Daoy (cell line): ENCODE measurements around the gene CRELD2. TPM values are rescaled to one million over a fixed set of nuclear protein-coding genes. Genes with fewer than 3 reads are reported as not detected.

ENCODE experiments used
- DNase-seq: peaks from one replicate; pipeline ENCODE4 v3.0.0-alpha.2; 2015; ENCODE audit warnings: low read depth
- total RNA-seq: library from RNA; depleted of rRNA; stranded (reverse); fragments of >200 nt; shearing (Covaris generic); gene quantifications from 2 replicates; pipeline ENCODE4 v1.2.3, GENCODE V29; 2014

CRELD2 gene
- total RNA-seq, 1 experiment from 2014 or later = 59.4 TPM

DNA sequence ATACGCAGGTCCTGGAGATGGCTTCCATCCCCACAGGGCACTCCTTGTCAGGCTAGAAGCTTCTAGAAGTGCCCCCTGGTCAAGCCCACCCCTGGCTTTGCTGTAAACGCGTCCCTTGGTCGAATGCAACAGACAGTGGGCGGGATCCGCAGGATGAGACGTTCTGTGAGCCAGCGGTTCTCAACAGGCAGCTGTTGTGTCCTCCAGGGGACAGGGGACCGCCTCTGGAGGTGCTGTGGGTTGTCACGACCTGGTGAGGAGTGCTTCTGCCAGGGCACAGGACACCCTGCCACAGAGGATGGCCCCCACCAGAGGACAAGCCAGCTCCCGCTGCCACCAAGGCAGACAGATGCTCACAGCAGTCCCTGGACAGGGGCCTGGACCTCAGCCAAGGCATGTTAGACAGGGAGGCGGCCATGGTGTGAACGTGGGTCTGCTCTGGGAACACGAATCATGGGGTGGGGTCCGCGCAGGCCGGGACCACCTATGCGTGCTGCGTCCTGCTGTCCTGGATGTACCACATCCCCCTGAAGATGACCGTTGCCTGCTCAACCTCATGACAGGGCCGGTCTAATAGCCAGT, 11.7 kb downstream of the CRELD2 start:
- DNase-seq = no peak

DNA sequence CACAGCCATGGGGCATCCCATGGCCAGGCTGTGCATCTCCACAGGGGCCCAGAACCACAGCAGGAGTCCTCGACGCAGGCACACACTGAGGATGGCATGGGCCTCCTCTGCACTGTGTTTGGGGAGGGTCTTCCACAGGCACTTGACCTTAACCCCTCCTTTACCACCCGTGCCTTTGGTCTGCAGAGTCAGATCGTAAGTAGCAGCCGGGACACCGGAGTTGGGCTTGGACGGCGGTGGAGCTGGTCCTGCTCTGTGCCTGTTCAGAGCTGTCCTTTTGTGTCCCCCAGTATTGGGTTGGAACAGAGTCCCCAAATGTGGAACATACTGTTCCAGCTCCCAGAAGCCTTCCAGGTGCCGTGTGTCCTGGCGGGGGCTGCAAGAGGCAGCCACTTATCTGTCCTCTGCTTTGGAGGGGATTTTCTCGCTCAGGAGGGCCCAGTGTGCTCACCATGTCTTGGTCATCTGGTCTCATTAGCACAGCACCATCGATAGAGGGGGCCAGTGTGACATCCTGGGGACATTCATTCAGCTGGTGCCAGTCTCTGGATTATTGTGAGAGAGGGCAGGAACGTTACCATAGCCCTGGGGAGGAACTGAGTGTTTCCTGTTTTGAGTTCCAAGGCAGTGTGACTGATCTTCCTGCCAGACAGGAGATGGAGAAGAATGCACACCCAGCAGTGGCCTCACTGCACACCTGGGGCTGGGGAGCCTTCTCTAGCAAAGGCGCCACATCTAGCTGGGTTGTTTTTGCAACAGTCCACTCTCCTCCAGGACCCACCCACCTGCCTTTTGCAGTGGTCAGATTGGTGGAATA, 12.4 kb downstream of the CRELD2 start:
- DNase-seq = peak; percentile 79

DNA sequence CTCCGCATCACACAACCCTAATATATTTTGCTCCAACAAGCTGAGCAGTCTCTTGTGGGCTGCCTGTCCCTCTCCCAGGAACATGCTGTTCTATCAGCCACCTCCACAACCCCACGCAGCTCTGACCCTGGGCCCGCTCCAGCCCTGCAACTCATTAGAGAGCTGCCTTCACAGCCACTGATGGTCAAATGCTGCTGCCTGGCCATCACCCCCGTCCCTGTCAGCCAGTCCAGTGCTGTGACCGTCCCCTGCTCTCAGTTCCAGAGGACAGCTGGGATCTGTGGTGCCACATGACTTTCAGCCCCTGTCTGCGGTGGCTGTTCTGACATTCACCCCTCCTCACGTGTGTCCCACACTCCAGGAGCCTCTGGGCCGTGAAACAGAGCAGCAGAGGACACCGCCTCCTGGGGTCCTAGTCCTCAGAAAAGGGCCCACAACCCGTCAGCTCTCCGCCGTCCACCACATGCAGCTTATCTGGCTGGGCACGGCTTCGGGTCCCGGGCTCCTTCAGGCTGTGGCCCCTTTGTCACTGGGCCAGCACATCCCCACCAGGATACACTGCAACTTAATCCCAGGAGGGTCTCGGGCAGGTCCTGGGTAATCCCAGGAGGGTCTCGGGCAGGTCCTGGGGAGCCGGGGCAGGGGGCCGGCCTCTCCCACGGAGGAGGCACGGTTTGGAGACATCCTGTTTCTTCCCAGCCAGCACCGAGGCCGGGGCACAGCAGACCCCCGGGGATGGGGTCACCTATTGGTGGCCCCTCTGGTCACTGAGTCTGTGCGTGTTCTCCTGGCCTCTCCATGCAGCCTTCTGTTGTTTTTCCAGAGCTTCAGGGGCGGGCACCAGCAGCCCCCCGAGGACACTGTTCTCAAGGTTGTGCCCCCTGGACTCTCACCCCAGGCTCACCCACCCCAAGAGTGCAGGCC, 15.1 kb downstream of the CRELD2 start:
- no peak for DNase-seq

DNA sequence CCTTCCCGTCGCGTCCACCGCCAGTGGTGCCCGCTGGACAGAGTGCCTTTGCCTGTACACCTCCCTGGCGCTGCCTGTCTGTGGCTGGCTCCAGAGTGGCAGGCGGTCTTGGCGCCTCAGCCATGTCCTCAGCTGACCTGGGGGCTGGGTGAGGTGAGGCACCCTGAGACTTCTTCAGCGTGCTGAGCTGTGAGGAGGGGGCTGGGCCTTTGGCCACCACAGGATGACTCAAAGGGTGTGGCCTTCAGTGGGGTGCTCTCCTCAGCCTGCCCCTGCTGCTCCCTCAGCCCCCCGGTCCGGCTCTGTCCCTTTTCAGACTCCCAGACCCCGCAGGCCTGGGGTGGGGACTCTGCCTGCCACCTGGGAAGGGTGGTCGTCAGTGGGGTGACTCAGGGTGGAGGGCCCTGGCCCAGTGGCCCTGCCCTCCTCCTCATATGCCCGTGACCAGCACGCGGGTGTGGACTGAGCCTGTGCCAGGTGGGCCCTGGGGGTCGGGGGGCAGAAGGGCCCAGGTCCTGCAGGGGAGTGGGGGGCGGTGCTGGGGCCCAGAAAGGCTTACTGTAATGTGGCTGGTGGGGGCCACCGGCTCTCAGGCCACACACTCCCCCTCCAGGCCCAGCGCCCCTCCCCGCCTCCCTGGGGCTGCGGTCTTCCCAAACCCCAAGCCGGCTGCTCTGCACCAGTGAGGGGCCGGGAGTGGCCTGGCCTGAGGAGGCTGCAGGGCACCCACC, 15.9 kb downstream of the CRELD2 start:
- peak; percentile 66 for DNase-seq

DNA sequence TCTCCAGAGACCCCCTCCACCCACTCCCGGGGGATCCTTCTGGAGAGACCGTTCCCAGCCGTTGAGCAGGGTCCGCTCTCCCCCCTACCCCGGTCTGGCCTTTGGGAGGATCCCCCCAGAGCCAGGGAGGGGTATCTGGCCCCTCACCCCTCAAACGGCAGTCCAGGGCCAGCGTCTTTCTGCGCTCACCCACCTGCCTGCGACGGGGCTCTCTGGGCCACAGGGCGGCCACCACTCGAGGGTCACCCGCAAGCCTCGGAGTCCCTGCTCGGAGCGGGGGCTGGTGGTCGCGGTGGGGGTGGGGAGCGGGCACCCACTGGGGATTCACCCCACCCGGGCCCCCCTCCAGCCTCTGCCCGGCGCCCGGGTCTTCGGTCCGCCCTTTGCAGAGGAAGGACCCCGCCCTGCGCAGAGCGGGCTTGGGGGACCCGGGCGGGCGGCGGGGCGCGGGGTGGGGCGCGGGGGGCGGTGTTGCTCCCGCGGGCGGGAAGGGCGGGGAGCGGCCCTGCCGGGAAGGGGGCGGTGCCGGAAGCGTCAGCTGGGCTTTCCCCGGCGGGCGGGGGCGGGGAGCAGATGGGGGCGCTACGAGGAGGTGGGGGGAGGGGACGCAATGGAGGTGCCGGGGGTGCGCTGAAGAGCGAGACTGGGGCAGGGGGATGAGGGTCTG, 16.6 kb downstream of the CRELD2 start:
- DNase-seq = peak; percentile 62

DNA sequence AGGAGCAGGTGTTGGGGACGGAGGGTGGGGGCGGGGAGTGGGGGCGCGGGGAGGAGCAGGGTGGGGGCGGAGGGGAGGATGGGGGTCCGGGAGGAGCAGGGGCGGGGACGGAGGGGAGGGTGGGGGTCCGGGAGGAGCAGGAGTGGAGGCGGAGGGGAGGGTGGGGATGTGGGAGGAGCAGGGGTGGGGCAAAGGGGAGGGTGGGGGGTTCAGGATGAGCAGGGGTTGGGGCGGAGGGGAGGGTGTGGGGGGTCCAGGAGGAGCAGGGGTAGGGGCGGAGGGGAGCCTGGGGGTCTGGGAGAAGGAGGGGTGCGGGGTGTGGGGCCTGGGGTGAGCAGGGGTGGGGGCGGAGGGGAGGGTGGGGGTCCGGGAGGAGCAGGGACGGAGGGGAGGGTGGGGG, 17.1 kb downstream of the CRELD2 start:
- DNase-seq = no peak

DNA sequence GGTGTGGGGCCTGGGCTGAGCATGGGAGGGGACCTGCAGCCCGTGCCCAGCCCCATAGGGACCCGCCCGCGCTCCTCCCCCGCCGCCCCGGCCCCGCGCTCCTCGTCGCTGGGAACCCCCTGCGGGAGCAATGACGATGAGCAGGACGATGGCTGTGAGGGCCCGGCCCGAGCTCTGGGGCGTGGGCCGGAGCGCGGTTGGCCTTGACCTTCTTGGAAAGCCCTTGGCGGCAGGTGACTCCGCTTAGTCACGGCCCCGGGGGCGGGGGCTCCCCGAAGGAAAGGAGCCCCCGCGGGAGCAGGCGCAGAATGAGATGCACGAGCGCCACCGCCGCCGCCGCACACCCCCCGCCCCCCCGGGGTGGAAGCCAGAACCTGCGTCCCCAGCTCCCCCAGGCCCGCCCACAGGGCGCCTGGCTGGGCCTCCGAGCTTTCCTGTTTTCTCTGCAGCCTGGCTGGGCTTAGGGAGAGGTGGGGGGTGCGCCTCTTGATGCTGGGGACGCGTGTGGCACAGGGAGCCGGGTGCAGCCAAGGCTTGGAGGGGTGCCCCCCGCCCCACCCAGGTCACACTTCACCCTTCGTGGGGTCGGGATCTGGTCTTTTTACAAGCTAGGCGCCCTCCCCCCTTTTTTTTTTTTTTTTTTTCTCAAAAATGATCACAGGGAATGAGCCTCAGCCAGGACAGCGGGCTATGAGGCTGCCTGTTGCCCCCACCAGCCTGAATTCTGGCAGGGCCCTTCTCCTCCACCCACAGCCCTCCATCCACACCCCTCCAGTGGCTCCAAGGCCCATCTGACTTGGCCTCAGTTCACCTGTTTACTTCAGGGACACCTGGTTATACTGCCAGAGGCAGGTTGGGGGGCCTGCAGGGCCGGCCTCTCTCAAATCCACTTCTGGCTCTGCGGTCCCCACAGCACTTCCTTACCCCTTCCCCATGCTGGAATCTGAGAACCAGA, 17.9 kb downstream of the CRELD2 start:
- peak; percentile 78 for DNase-seq

DNA sequence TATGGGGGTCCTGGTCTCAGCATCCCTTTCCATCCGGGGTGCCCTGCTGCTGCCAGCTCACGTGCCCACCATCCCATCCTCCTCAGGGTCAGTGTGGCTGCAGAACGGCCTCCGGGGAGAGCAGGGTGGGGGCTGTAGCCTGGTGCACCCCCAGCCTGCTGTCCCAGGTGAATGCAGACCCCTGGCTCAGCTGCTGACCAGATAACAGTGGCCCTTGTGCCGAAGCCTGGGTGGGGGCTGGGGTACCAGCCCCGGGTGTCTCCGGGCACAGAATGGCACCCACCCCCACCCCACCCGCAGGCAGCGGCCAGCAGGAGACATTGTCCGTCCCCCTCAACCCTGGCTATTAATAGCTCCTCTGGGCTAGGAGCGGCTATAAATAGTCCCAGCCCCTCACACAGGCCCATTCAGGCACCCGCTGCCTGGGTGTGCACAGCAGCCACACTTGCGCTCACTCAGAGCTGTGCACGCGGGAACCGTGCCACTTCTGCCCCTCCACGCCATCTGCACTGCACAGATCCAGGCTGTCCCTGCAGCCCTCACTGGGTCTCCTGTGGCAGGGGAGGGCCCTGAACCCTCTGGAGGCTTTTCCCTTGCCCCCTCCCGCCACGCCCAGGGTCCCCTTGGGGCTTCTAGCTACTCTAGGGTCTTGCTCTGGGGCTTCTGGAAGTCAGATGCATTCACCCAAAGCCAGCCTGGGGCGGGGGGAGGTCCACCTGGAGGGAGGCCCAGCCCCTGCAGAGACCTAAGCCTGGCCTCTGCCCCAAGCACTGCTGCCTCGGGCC, 18.7 kb downstream of the CRELD2 start:
- DNase-seq = no peak

DNA sequence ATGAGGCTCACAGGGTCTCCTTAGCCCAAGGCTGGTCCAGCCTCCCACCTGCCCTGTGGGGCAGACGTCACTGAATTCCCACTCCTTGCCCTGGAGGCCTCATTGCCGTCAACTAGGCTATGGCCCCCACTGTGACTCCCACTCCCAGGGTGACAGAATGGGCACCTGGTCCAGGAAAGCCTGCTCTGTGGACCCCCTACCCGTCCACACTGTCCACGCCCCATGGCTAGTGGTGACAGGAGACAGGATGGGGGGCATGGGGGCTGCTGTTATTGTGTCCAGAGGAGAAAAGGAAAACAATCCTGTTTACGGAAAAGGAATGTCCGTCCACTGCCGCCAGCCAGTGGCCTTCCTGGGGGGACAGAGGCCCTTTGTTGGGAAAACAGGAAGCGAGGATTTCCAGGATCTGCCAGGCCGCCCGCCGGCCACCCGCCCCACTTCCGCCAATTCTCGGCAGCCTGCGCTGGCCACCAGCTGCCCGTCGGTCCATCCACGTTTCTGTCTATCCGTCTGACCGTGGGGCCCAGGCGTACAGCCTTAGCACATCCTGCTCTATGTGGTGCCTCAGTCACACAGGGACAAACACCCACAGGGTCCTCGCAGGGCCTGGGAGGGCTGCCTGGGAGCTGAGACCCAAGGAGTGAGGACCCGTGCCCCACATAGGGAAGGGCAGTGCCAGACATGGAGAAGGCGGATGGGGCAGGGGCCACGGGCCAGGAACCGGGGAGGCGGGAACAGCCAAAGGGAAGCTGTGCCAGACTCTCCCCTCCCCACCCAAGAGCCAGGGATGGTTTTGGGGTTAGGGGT, 19.5 kb downstream of the CRELD2 start:
- DNase-seq = no peak

DNA sequence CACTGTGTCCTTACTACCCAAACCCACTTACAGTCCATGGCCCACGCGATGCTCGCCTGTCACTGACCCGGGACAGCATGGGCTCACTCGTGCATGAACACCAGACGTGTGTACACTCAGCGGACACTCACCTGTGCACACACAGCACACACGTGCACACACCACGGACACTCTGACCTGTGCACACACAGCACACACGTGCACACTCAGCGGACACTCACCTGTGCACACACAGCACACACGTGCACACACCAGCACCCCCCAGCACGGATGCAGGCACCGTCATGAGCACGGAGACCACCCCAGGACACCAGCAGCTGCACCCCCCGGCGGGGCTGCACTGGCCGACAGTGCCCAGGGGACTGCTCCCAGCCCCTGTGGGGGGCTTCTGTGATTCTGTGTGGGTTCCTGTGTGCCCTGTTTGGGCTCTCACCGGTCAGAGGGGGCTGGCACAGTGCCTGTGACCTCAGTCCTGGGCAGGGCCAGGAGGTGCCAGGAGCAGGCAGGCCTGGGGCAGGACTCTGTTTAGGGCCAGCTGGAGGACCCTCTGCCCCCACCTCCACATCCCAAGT, 20.2 kb downstream of the CRELD2 start:
- no peak for DNase-seq

DNA sequence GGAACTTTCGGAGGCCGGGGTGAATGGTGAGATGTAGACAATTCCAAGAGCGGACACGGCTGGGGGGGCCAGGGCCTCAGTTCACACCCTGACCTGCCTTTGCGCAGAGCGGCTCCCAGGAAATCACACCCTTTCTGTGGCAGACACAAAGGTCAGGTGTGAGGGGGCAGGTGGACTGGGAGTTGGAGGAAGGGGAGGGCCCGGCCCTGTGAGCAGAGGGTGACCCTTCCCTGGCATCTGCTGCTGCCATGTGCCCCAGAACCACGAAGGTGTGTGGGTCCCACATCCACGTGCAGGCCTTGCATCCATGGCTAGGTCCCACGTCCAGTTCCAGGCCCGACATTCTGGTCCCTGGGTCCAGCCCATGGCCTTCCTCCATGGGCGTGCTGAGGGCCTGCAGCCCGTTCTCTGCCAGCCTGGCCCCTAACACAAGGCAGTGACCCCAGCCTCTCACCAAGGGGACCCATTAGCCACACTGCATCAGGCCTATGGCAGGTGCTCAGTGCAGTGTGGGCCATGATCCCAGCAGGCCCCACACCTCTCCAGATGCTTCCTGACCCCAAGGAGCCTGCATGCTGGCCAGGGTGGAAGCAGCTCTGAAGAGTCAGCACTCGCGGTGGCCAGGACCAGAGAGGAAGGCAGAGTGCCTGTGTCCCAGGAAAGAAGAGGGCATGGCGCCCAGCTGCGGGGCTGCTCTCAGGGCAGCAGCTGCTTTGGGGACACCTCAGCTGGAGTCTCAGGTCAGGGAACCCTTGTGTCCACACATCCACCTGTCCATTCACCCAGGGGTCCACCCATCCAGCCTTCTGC, 23.3 kb downstream of the CRELD2 start:
- DNase-seq = no peak

DNA sequence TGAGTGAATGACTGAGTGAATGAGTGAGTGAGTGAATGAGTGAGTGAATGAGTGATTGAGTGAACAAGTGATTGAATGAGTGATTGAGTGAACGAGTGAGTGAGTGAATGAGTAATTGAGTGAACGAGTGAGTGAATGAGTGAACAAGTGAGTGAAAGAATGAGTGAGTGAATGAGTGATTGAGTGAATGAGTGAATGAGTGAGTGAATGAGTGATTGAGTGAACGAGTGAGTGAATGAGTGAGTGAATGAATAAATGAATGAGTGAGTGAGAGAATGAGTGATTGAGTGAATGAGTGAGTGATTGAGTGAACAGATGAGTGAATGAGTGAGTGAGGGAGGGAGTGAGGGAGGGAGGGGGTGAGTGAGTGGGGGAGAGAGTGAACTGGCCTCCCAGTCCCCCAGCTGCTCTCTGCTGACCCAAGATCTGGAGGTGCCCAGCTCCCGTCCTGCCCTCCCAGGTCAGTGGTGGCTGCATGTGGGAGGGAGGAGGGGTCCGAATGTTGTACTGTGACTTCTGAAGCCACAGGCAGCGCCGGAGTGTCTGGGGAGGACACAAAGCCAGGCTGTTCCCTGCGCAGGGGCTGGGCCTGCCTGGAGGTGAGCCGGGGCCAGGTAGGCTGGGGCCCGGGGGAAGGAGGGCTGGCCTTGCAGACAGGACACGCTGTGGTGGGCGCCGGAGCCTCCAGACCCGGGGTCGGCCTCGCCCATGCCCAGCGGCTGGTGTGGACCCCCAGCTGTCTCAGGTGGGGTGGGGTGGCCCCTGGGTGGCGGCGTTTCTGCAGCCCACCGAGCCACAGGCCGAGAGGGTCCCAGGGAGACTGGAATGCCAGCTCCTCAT, 24.4 kb downstream of the CRELD2 start:
- no peak for DNase-seq

DNA sequence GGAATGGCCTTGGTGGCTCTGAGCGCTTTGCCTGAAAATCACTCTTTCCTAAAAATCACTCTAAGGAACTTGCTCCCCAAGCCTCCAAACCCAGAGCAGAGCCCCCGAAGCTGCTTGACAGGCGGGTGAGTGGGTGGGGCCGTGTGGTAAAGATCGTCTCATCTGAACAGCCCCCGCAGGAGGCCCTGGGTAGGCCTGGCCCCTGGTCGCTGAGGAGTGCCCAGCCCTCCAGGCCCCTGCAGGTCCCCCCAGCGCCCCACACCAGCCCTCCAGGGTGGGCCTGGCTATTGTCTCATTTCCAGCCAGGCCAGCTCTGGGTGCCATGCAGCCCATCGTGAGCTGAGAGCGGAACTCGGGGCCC, 25.0 kb downstream of the CRELD2 start:
- DNase-seq = no peak

DNA sequence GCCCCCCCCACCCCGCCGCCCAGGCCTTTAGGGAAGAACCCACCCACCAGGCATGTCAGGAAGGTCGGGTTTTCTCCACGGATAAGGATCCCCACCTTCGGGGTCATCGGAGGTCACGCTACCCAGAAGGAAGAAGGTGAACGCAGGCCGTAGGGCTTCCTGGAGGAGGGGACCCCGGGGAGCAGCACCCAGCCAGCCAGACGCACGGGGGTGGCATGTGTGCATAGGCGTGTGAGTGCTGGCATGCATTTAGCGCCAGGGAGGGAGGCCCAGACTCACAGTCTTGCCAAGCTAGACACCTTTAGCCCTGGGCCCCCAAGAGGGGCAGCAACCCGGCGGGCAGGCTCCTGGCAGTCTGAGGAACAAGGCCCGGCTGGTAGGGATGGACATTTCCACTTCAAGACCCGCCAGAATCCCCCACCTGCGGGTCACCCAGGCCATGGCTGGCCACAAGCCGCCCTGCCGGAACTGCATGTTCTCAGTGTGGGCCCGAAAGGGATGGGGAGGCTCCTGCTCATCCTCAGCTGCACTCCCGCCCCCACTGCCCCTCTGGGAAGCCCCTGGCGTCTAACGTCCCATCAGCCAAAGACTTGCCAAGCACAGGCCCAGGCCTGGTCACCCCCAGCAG, 25.5 kb downstream of the CRELD2 start:
- DNase-seq = no peak

DNA sequence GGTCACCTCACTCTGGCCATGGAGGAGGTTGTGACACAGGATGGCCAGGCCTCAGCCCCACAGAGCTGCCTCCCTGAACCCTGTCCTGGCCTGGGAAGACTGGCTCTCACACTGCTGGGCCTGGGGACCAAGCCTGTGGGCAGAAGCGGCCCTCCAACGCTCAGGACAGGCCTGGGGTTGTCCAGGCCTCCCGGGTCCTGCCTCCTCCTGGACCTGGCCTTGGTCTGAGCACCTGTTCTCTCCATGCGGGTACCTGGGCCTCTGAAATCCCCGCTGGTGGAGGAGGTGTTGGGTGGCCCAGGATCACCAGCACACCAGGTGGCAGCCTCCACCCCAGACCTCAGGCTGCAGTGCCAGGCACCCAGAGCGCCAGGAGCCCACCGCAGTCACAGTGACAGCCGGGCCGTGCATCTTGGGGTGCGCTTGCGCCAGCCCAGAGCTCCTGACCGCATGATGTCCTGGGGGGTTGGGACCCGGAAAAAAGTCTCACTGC, 26.0 kb downstream of the CRELD2 start:
- DNase-seq = no peak
